ENCODE results near the gene RUNDC3A.

Gene RUNDC3A

GRCh38 chr17:44350733-44351226 lies 42.4 kb downstream of the RUNDC3A start:
- DNase-seq (ENCODE audit: extremely low spot score): peak; percentile 84

GRCh38 chr17:44351464-44351863 lies 43.1 kb downstream of the RUNDC3A start:
- ChIA-PET POLR2A (interaction anchor here (0.6 kb wide), 1 partner anchor 21 kb away, joined by 4 read pairs; no protein-coding TSS in a partner anchor), CTCF (interaction anchor here (0.6 to 18.4 kb wide), 19 partner anchors 10 to 407 kb away, joined by 3 to 250 read pairs (median 5); partner anchors contain the start of genes FAM171A2, ITGA2B, TMUB2 and UBTF)
- no peak for DNase-seq (ENCODE audit: extremely low spot score)
- TF ChIP-seq CTCF (IDR thresholded peaks at IDR 0.05; ENCODE audit: control extremely low read depth, extremely low read depth, low read depth, missing control alignments): no peak

More at GRCh38 chr17:44350733-44351226, 42.4 kb downstream of the RUNDC3A start:
- ChIA-PET CTCF (interaction anchor here (0.8 to 18.4 kb wide), 21 partner anchors 9 to 229 kb away, joined by 3 to 250 read pairs (median 4); partner anchors contain the start of genes FAM171A2, TMUB2 and UBTF), POLR2A (interaction anchor here (0.6 kb wide), 1 partner anchor 131 kb away, joined by 4 read pairs; the partner anchor contains the start of gene UBTF)
- TF ChIP-seq CTCF (IDR thresholded peaks at IDR 0.05; ENCODE audit: control extremely low read depth, extremely low read depth, low read depth, missing control alignments): peak; percentile 87

GRCh38 chr17:44351961-44352827 lies 43.8 kb downstream of the RUNDC3A start:
- DNase-seq (ENCODE audit: extremely low spot score): no peak
- ChIA-PET CTCF (interaction anchor here (0.6 to 18.4 kb wide), 16 partner anchors 11 to 408 kb away, joined by 3 to 250 read pairs (median 5); partner anchors contain the start of gene FAM171A2), POLR2A (interaction anchor here (0.6 kb wide), 1 partner anchor 22 kb away, joined by 4 read pairs; no protein-coding TSS in a partner anchor)
- TF ChIP-seq CTCF (IDR thresholded peaks at IDR 0.05; ENCODE audit: control extremely low read depth, extremely low read depth, low read depth, missing control alignments): no peak

- no peak for DNase-seq (ENCODE audit: extremely low spot score)
- ChIA-PET POLR2A (interaction anchor here (0.5 to 0.6 kb wide), 2 partner anchors 1037 to 1521 kb away, joined by 3 to 4 read pairs; no protein-coding TSS in a partner anchor), CTCF (interaction anchor here (0.8 to 18.4 kb wide), 10 partner anchors 10 to 409 kb away, joined by 3 to 250 read pairs (median 10); partner anchors contain the start of gene FAM171A2)
- TF ChIP-seq CTCF (IDR thresholded peaks at IDR 0.05; ENCODE audit: control extremely low read depth, extremely low read depth, low read depth, missing control alignments): no peak
Observed at GRCh38 chr17:44352828-44353671, 44.6 kb downstream of the RUNDC3A start.

- CTCF ChIA-PET: interaction anchor here (0.8 to 18.4 kb wide), 12 partner anchors 9 to 170 kb away, joined by 3 to 250 read pairs (median 14); partner anchors contain the start of genes FAM171A2 and GRN
- TF ChIP-seq CTCF (IDR thresholded peaks at IDR 0.05; ENCODE audit: control extremely low read depth, extremely low read depth, low read depth, missing control alignments): no peak
- POLR2A ChIA-PET: interaction anchor here (0.6 kb wide), 1 partner anchor 1521 kb away, joined by 4 read pairs; no protein-coding TSS in a partner anchor
- DNase-seq (ENCODE audit: extremely low spot score): peak; percentile 49
Observed at GRCh38 chr17:44353672-44354331, 45.4 kb downstream of the RUNDC3A start.

All from GM10248 (cell line).